Gastroesophageal sphincter (tissue), 4 donors: ENCODE measurements around the gene RAPGEFL1. TPM values are rescaled to one million over a fixed set of nuclear protein-coding genes. Genes with fewer than 3 reads are reported as not detected.
A peak's percentile ranks its signal among the peaks of the same experiment; 100 is the strongest.

Experiments used
- ATAC-seq: fragments of 150-250 bp; one replicate; pipeline ENCODE4 v1.9.1; 2016; ENCODE audit warnings: mild to moderate bottlenecking, moderate library complexity
- H3K27ac ChIP-seq, 4 donors: fragments of 200-600 bp; sonication (generic) in 3 of 4; 1 replicate in 3 of 4; 2 replicates in 1 of 4; pipeline ENCODE4 v1.5.1; 2016 to 2019
- H3K27me3 ChIP-seq: fragments of 200-600 bp; sonication (generic); one replicate; pipeline ENCODE4 v1.5.1; 2019
- H3K36me3 ChIP-seq, 2 donors: fragments of 200-600 bp; sonication (generic); one replicate each; pipeline ENCODE4 v1.5.1; 2019; ENCODE audit warnings: control low read depth in 1 of 2
- H3K4me1 ChIP-seq, 3 donors: fragments of 200-600 bp; sonication (generic); 1 replicate in 2 of 3; 2 replicates in 1 of 3; pipeline ENCODE4 v1.5.1; 2016 to 2019; ENCODE audit warnings: control low read depth in 2 of 3
- H3K4me3 ChIP-seq, 2 donors: fragments of 200-600 bp; sonication (generic); one replicate each; pipeline ENCODE4 v1.5.1; 2019; ENCODE audit warnings: mild to moderate bottlenecking in 1 of 2, moderate library complexity in 1 of 2
- H3K9me3 ChIP-seq, 3 donors: fragments of 200-600 bp; sonication (generic); one replicate each; pipeline ENCODE4 v1.5.1; 2017 to 2019; ENCODE audit warnings: control low read depth in 2 of 3
- EP300 ChIP-seq: sonication (generic); formaldehyde crosslinking; IDR thresholded peaks from one replicate; pipeline ENCODE4 v1.6.1; 2017; ENCODE audit warnings: antibody characterized with exemption, mild to moderate bottlenecking
- POLR2A ChIP-seq, 2 donors: fragments of 450-650 bp; IDR thresholded peaks; one replicate each; pipeline ENCODE4 v1.6.1; 2017; ENCODE audit warnings: antibody characterized with exemption in 2 of 2, mild to moderate bottlenecking in 2 of 2, moderate library complexity in 1 of 2
- POLR2AphosphoS5 ChIP-seq: sonication (generic); formaldehyde crosslinking; IDR thresholded peaks from one replicate; pipeline ENCODE4 v1.6.1; 2017; ENCODE audit warnings: antibody characterized with exemption
- WGBS, 2 donors: methylation state at CpG; one replicate each; pipeline ENCODE4 v1.1.5; 2018; ENCODE audit warnings: low coverage in 1 of 2; 5-methylcytosine and 5-hydroxymethylcytosine counted together
- total RNA-seq, 4 donors: library from RNA; depleted of rRNA; stranded (reverse); fragments of >200 nt; gene quantifications; one replicate each; pipeline ENCODE4 v1.1.0, GENCODE V29; 2016
- TF ChIP-seq, protein P1 (sequence below), 4 experiments: fragments of 200-600 bp in 2 of 4; fragments of 450-650 bp in 2 of 4; sonication (generic) in 1 of 4; IDR thresholded peaks; one replicate each; pipeline ENCODE4 v1.5.1; 2017 to 2019; ENCODE audit warnings: antibody characterized with exemption in 4 of 4, mild to moderate bottlenecking in 2 of 4, moderate library complexity in 2 of 4

The RAPGEFL1 gene
- total RNA-seq, 4 donors from 2014 or later = 2.4 to 5.2 (median 3.3) TPM

DNA sequence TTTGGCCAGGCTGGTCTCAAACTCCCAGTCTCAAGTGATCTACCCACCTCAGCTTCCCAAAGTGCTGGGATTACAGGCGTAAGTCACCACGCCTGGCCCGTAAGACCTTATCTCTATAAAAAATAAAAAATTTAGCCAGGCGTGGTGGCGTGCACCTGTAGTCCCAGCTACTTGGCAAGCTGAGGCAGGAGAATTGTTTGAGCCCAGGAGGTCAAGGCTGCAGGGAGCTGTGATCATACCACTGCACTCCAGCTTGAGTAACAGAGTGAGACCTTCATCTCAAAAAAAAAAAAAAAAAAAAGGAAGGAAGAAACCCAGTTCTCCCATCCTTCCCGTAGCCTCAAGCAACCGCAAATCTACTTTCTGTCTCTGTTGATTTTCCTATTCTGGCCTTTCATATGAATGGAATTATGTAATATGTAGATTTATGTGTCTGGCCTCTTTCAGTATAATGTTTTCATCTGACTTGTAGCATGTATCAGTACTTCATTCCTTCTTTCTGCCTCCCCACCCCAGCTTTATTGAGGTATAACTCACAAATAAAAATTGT, 25.8 kb upstream of the RAPGEFL1 start:
- H3K4me3 ChIP-seq = no peak overlapping the region
- TF ChIP-seq, protein P1, sequence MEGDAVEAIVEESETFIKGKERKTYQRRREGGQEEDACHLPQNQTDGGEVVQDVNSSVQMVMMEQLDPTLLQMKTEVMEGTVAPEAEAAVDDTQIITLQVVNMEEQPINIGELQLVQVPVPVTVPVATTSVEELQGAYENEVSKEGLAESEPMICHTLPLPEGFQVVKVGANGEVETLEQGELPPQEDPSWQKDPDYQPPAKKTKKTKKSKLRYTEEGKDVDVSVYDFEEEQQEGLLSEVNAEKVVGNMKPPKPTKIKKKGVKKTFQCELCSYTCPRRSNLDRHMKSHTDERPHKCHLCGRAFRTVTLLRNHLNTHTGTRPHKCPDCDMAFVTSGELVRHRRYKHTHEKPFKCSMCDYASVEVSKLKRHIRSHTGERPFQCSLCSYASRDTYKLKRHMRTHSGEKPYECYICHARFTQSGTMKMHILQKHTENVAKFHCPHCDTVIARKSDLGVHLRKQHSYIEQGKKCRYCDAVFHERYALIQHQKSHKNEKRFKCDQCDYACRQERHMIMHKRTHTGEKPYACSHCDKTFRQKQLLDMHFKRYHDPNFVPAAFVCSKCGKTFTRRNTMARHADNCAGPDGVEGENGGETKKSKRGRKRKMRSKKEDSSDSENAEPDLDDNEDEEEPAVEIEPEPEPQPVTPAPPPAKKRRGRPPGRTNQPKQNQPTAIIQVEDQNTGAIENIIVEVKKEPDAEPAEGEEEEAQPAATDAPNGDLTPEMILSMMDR (IDR thresholded peaks at IDR 0.05) = no peak
- no peak for TF ChIP-seq POLR2A (IDR thresholded peaks at IDR 0.05)
- no peak for TF ChIP-seq EP300
- TF ChIP-seq POLR2AphosphoS5 = no peak
- no peaks in the 10 kb centered on the region for H3K9me3 ChIP-seq
- no peak for ATAC-seq
- peaks cover 0 to 96% of the 10 kb centered on the region in 2 donors for H3K36me3 ChIP-seq
- 55 to 66% methylated on average over 5 to 7 of the region's 7 CpGs for WGBS, 2 donors
- H3K27ac ChIP-seq = no peak overlapping the region
- no peaks in the 10 kb centered on the region for H3K27me3 ChIP-seq
- H3K4me1 ChIP-seq = peaks cover 0 to 81% (median 0%) of the 10 kb centered on the region in 3 donors

DNA sequence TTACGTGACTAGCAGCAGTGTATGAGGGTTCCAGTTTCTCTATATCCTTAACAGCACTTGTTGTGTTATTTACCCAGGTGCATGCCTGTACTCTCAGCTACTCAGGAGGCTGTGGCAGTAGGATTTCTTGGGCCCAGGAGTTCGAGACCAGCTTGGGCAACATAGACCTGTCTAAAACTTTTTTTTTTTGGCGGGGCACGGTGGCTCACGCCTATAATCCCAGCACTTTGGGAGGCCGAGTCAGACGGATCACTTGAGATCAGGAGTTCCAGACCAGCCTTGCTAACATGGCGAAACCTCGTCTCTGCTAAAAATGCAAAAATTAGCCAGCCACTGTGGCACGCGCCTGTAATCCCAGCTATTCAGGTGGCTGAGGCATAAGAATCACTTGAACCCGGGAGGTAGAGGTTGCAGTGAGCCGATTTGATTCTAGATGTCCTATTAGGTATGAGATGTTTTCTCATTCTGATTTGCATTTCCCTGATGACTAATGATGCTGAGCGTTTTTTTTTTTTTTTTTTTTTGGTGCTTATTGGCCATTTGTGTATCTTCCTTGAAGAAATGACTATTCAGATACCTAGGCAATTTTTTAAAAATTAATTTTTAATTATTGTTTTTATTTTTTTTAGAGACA, 23.6 kb upstream of the RAPGEFL1 start:
- no peaks in the 10 kb centered on the region for H3K27me3 ChIP-seq
- H3K27ac ChIP-seq = no peak overlapping the region
- no peak for ATAC-seq
- TF ChIP-seq, protein P1 (IDR thresholded peaks at IDR 0.05) = no peak
- TF ChIP-seq POLR2A (IDR thresholded peaks at IDR 0.05) = no peak
- WGBS, 2 donors = 83 to 90% methylated on average over 7 to 8 of the region's 14 CpGs
- H3K4me1 ChIP-seq = peaks cover 0 to 76% (median 0%) of the 10 kb centered on the region in 3 donors
- no peaks in the 10 kb centered on the region for H3K9me3 ChIP-seq
- peaks cover 0 to 86% of the 10 kb centered on the region in 2 donors for H3K36me3 ChIP-seq
- no peak overlapping the region for H3K4me3 ChIP-seq

DNA sequence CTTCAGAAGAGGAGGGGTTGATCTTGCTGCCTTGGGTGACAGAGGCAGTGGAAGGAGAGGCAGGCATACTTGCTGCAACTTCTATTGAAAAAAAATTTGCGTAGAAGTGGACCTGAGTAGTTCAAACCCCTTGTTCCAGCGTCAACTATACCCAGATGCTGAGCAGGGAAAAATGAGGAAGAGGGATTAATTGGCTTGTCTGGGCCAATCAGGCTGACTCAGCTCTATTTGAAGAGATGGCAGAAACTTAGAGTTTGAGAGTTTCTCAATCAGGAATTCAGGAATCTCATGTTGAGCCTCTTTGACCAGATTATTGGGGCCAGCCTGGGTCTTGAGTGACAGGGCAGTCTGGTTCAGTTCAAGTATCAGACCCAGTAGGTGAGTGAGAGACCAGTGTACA, 19.3 kb upstream of the RAPGEFL1 start:
- H3K9me3 ChIP-seq = no peaks in the 10 kb centered on the region
- no peak for ATAC-seq
- whole genome bisulfite sequencing, 2 donors = 56 to 76% methylated on average over 2 of the region's 2 CpGs
- no peak overlapping the region for H3K4me3 ChIP-seq
- H3K27ac ChIP-seq = peak overlapping the region in 2 of 4 donors; percentile 22 to 54
- H3K4me1 ChIP-seq = peaks cover 0 to 47% (median 0%) of the 10 kb centered on the region in 3 donors
- H3K27me3 ChIP-seq = no peaks in the 10 kb centered on the region
- TF ChIP-seq POLR2A (IDR thresholded peaks at IDR 0.05) (no peak), POLR2AphosphoS5 (no peak), EP300 (no peak)
- TF ChIP-seq, protein P1 (IDR thresholded peaks at IDR 0.05) = no peak
- H3K36me3 ChIP-seq = peaks cover 7 to 81% of the 10 kb centered on the region in 2 donors

DNA sequence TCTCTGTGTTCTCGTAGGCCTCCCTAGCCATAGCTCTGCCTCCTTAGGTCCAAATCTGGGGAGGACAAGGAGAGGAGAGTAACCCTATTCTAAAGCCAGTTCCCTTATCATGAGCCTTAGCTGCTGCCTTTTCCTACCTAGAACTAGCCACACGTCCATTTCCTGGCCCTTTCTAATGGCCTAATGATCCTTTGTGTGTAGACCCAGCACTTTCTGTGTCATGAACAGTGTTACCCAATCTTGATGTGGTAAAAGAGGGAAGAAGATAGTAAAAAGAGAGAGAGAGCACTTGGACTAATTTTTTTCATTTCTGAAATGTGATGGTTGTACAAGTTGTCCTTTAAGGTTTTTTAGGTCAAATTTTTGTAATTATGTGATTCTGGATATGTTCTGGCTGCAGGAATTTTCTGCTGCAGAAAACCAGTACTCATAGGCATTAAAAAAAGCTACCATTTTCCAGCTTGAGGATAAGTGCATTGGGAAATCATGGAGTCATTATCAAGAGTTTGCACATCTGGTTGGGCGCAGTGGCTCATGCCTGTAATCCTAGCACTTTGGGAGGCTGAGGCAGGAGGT, 18.7 kb upstream of the RAPGEFL1 start:
- H3K27me3 ChIP-seq = no peaks in the 10 kb centered on the region
- no peak overlapping the region for H3K4me3 ChIP-seq
- peaks cover 7 to 81% of the 10 kb centered on the region in 2 donors for H3K36me3 ChIP-seq
- no peak for ATAC-seq
- peak overlapping the region in 2 of 4 donors; percentile 22 to 54 for H3K27ac ChIP-seq
- TF ChIP-seq POLR2AphosphoS5 = no peak
- TF ChIP-seq POLR2A (IDR thresholded peaks at IDR 0.05) = no peak
- TF ChIP-seq, protein P1 (IDR thresholded peaks at IDR 0.05) = no peak
- TF ChIP-seq EP300 = no peak
- WGBS, 2 donors = 75 to 83% methylated on average over 3 of the region's 3 CpGs
- H3K9me3 ChIP-seq = no peaks in the 10 kb centered on the region
- peaks cover 0 to 42% (median 0%) of the 10 kb centered on the region in 3 donors for H3K4me1 ChIP-seq
